ENCODE measurements around the gene PXMP2.
"Not testable (repeated sequence)": the region's sequence is repeated elsewhere in the genome, so short reads cannot be mapped to it uniquely, and the experiment has no call there.

DNA sequence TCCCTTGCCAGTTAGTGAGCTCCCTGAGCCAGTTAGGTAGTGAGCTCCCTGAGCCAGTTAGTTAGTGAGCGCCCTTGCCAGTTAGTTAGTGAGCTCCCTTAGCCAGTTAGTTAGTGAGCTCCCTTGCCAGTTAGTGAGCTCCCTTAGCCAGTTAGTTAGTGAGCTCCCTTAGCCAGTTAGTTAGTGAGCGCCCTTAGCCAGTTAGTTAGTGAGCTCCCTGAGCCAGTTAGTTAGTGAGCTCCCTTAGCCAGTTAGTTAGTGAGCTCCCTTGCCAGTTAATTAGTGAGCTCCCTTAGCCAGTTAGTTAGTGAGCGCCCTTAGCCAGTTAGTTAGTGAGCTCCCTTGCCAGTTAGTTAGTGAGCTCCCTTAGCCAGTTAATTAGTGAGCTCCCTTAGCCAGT, 4.6 kb downstream of the PXMP2 start:
- TF ChIP-seq POLR2A, POLR2AphosphoS5 (IDR thresholded peaks at IDR 0.05; ENCODE audit: low read depth, low read length): not testable (repeated sequence)

Measured in GM12892 (cell line).